ENCODE results near the gene CELF4.

CELF4 gene

GRCh38 chr18:37249171-37249886 lies 316.3 kb downstream of the CELF4 start:
- no peak for DNase-seq

DNA sequence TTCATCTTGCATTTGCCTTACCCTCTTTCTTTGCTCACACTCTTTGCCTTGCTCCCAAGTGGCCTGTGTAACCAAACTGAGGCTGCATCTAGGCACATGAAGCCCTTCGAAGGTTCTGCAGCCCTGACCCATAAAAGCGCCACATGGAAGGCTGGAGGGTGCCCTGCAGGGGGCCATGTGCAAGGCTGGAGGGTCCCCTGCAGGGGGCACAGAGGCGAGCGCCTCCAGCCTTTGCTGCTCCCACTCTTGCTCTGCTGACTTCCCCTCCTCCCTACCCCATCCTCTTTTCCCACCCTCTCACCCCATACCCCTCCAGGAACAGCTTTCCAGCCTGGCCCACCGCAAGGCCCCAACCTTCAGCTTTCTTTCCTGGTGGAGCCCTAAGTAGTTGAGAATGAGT lies 317.3 kb downstream of the CELF4 start:
- no peak for DNase-seq

- no peak for DNase-seq
Observed at GRCh38 chr18:37247497-37248161, 318.0 kb downstream of the CELF4 start.

GRCh38 chr18:37246779-37247340 lies 318.7 kb downstream of the CELF4 start:
- no peak for DNase-seq

DNA sequence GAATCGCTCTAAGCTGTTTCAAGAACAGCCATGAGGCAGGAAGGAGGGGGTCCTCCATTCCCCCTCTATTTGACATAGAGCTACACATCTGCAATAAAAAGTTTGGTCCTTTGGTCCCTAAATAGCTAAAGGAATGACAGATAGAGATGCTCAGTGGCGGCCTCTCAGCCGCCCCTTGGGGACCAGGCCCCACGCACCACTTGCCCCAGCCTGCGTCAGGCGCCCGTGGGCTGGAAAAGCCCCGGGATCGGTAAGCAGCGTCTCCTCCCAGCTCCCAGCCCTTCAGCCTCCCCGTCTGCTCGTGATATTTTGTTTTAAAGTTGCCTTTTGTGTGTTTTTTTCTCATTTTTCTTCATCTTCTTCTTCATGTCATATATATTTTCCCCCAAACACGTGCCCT lies 321.0 kb downstream of the CELF4 start:
- DNase-seq, result no peak

DNA sequence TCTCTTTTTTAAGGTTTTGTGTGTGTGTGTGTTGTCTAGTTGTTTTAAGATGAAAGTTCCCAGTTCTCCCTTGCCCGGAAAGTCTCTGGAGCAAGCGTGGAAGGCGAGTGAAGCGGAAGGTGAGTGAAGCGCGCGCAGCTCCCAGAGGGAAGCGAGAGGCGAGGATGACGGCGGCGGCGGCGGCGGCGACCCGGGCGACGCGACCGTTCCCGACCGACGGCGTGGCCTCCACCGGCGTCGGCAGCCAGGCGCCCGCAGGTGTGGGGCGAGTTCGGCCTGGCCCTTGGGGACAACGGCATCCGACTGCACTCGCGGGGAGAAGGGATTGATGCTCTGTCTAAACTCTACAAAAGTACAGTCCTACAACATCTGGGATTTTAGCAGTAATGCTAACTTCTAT lies 321.9 kb downstream of the CELF4 start:
- DNase-seq, result no peak

DNA sequence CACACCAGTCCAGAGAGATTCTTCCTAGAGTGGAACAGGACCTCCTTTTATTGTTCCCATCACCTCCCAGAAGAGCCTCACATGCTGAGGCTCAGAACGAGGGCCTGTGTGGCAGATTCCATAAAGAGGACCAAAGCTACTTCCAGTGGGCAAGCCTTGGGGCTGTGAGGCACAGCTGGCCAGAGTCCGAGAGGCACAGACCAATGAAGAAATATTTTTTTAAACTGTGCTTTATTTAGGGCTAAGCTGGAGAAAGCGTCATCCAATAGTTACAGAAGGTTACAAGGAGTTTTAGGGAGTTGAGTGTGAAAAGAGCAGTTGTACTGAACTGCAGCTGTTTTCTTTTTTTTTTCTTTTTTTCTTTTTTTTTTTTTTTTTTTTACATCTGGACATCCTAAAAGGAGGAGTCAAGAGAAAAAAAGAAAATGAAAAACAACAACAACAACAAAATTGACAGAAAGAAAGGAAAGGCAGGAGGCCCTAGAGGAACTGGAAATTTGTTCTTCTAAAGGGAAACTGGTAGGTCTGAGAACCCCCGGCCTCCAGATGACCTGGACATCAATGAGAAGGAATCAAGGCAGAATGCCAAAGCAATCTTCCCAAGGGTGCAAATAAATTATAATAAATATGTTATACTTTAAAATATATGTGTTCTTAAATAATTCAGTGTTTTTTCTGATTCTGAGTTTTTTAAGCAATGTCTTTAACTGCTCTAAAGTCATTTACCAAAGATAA lies 322.6 kb downstream of the CELF4 start:
- no peak for DNase-seq

DNA sequence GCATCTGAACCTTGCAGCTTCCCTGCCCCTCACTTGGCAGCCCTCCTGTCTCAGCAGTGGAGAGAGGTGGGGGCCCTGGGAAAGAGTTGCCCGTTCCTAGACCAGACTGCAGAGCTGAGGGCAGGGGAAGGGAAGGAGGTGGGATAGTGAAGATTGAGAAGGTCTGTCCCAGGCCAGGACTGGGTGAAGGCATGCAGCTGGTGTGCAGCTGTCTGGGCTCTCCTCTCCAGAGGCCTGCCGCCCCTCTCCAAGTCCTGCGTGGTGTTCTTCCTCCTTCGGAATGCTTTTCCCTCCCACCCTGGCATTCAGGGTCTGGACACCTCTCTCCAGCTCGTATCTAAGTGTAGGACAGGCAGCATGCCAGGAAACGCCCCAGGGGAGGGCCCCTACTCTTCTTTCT lies 323.5 kb downstream of the CELF4 start:
- no peak for DNase-seq

DNA sequence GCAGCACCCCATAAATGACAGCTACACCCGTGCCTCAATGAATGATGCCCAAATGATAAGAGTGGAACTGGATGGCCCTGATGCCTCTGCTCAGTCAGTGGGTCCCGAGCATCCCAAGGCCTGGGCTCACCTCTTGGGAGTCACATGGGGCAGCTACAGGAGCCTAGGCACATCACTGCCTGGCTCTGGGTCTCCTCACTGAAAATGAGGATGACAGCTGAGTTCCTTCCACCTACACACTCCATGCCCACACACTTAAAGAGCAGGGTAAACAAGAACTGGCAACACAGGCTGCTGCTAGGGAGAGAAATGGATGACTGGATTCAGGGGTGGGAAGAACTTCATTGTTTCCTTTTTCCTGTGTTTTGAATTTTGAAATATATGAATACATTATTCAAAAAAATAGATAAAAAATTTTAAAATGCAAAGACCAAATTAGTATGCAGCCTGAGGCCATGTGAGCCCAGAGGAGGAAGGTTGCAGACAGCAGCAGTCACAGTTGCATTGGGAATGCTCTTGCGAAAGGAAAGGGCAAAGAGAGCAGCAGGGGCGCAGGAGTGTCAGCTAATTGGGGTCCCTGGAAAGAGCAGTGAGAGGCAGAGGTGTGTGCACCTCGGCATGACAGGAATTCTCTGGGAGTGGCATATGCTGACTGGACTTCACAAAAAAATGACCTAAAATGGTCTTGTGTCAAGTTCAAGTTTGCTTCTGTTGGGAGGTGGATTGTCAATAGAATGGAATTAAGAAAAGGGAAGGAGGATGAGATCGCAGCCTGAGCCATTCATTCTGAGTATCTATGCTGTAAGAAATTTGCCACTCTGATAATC lies 327.1 kb downstream of the CELF4 start:
- no peak for DNase-seq

DNA sequence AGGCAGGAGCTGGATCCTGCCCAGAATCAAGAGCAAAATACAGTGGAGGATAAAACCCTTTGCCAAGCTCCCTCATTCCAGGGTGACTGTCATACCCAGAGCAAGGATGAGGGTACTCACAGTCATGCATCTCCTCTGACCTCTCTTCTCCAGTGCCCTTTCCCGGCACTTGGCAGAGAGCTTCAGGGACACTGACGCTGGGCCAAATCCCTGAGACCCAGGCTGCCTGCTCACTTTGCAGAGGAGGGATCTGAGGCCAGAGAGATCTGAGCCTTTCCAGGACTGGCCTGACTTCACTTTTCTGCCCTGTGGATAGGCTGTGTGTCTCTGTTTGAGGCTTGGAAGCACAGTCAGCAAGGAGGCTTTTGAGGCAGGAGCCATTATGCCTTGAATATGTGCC lies 330.0 kb downstream of the CELF4 start:
- no peak for DNase-seq

DNA sequence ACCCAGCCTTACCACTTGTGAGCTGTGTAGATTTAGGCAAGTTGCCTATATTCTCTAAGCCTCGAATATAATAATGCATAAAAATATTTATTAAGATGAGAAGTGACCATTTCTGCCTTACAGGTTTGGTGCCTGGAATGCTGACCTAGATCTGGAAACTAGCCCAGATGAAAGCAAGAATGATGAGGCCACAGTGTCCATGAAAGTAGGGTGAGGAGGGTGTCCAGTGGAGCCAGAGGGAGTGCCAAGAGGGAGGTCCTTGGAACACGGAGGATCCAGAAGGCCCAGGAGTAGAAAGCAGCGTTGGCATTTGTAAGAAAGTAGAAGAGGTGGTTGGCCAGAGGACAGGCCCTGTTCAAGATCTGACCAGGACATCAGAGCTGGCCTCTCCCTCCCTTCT lies 334.3 kb downstream of the CELF4 start:
- DNase-seq, result no peak

- DNase-seq, result no peak
Observed at GRCh38 chr18:37230768-37231167, 334.8 kb downstream of the CELF4 start.

- DNase-seq, result no peak
Observed at GRCh38 chr18:37225279-37225678, 340.3 kb downstream of the CELF4 start.

GRCh38 chr18:37222999-37223378 lies 342.6 kb downstream of the CELF4 start:
- DNase-seq, result no peak

DNA sequence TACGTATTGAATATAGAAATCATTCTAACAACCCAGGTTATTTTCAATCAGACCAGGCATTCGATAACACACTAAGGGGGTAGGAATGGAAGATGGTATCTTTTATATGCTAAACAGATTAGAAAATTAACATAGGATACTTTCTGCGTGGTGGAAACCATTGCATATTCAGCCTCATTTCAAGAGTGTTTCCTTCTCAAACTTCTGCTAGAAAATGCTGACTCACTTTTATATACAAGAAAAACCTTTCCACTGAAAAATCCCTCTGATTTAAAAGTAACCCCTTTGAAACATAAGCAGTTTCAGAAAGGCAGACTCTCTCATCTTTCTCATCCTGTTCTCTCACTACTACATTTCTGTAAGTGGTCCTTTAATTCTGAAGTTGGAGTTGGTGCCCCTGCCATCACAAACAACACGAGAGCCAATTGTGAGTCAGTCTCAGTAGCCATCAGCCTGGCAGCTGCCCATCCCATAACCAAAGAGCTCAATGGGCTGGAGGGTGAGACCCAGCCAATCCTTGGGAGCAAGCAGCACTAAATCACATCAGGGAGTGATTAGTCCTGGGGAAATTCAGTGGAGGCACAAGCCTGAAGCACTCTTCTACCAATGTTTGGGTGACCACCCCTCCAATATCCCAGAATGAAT lies 343.1 kb downstream of the CELF4 start:
- DNase-seq, result no peak

GRCh38 chr18:37219257-37219656 lies 346.3 kb downstream of the CELF4 start:
- no peak for DNase-seq

GRCh38 chr18:37218022-37218590 lies 347.5 kb downstream of the CELF4 start:
- DNase-seq, result no peak

GRCh38 chr18:37210781-37211180 lies 354.8 kb downstream of the CELF4 start:
- DNase-seq, result no peak

GRCh38 chr18:37207343-37207742 lies 358.3 kb downstream of the CELF4 start:
- no peak for DNase-seq

GRCh38 chr18:37199741-37200140 lies 365.9 kb downstream of the CELF4 start:
- no peak for DNase-seq

Measured in effector CD4-positive, alpha-beta T cell (primary cell).